Measurements from ENCODE around the gene SLC9A5. TPM values are rescaled to one million over a fixed set of nuclear protein-coding genes. Genes with fewer than 3 reads are reported as not detected.

Gene SLC9A5
- total and polyA plus RNA-seq, 2 experiments from 2014 or later: 4.5 to 5.4 TPM

DNA sequence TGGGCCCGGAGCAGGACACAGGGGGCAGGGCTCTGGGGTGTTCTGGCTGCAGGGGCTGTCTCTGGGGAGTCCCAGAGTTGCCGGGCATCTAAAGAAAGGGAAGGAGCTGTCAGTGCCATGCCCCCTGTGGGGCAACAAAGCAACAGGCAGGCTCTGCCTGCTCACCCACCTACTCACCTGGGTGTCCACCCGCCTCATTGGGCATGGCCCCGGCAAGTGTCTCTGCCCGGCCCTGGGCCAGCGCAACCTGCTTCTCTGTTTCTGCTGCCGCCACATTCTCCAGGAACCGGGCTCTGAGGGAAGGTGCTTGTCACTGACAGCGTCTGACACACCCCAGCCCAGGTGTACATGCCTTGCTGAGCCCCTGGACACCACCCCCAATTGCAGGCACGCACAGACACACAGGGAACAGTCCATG is 14.6 kb upstream of the SLC9A5 start:
- Histone ChIP-seq H4K20me1 (replicated peaks; ENCODE audit: insufficient read depth) (no peaks in the 10 kb centered on the region; the same call in 1 of the 2 replicates), H3K79me2 (replicated peaks; ENCODE audit: insufficient read depth) (no peaks in the 10 kb centered on the region), H3K36me3 (ENCODE audit: insufficient read depth) (peaks cover 6% of the 10 kb centered on the region; the same call in 1 of the 2 replicates), H3K4me1 (ENCODE audit: insufficient read depth) (no peaks in the 10 kb centered on the region), H3F3A (replicated peaks; ENCODE audit: low read depth) (0 out of 2 replicates have a peak, but pooled peaks cover 9% of the 10 kb centered on the region), H3K9me2 (ENCODE audit: insufficient read depth) (no peaks in the 10 kb centered on the region), H3K27ac (ENCODE audit: low read depth) (no peak overlapping the region), H2AFZ (no peak overlapping the region), H3K4me2 (no peak overlapping the region), H3K27me3 (ENCODE audit: insufficient read depth) (no peaks in the 10 kb centered on the region), H3K4me3 (no peak overlapping the region)
- H3K27ac Mint-ChIP-seq: peak overlapping the region; percentile 62; the same call in 1 of the 2 replicates
- peaks cover 13% of the 10 kb centered on the region; the same call in 2 of the 3 replicates for H3K4me1 Mint-ChIP-seq
- ATAC-seq: no peak
- no peaks in the 10 kb centered on the region; the same call in 2 of the 3 replicates for H3K9me3 Mint-ChIP-seq
- TF ChIP-seq STAT1 (IDR thresholded peaks at IDR 0.05; ENCODE audit: unreplicated experiment) (no peak), CREB1 (CRISPR knock-in tag; IDR thresholded peaks at IDR 0.05; ENCODE audit: low read depth) (no peak), POLR2AphosphoS5 (IDR thresholded peaks at IDR 0.05; ENCODE audit: low read depth) (no peak), EZH2 (IDR thresholded peaks at IDR 0.05; ENCODE audit: low read depth, unreplicated experiment) (no peak), EZH2phosphoT487 (IDR thresholded peaks at IDR 0.05; ENCODE audit: unreplicated experiment) (no peak), ZNF114 (CRISPR knock-in tag; IDR thresholded peaks at IDR 0.05) (no peak), JUNB (IDR thresholded peaks at IDR 0.05; ENCODE audit: unreplicated experiment) (no peak), ZNF331 (CRISPR knock-in tag; IDR thresholded peaks at IDR 0.05; ENCODE audit: low read depth) (no peak), NANOG (IDR thresholded peaks at IDR 0.05; ENCODE audit: borderline replicate concordance) (no peak)
- TF ChIP-seq, protein P1, sequence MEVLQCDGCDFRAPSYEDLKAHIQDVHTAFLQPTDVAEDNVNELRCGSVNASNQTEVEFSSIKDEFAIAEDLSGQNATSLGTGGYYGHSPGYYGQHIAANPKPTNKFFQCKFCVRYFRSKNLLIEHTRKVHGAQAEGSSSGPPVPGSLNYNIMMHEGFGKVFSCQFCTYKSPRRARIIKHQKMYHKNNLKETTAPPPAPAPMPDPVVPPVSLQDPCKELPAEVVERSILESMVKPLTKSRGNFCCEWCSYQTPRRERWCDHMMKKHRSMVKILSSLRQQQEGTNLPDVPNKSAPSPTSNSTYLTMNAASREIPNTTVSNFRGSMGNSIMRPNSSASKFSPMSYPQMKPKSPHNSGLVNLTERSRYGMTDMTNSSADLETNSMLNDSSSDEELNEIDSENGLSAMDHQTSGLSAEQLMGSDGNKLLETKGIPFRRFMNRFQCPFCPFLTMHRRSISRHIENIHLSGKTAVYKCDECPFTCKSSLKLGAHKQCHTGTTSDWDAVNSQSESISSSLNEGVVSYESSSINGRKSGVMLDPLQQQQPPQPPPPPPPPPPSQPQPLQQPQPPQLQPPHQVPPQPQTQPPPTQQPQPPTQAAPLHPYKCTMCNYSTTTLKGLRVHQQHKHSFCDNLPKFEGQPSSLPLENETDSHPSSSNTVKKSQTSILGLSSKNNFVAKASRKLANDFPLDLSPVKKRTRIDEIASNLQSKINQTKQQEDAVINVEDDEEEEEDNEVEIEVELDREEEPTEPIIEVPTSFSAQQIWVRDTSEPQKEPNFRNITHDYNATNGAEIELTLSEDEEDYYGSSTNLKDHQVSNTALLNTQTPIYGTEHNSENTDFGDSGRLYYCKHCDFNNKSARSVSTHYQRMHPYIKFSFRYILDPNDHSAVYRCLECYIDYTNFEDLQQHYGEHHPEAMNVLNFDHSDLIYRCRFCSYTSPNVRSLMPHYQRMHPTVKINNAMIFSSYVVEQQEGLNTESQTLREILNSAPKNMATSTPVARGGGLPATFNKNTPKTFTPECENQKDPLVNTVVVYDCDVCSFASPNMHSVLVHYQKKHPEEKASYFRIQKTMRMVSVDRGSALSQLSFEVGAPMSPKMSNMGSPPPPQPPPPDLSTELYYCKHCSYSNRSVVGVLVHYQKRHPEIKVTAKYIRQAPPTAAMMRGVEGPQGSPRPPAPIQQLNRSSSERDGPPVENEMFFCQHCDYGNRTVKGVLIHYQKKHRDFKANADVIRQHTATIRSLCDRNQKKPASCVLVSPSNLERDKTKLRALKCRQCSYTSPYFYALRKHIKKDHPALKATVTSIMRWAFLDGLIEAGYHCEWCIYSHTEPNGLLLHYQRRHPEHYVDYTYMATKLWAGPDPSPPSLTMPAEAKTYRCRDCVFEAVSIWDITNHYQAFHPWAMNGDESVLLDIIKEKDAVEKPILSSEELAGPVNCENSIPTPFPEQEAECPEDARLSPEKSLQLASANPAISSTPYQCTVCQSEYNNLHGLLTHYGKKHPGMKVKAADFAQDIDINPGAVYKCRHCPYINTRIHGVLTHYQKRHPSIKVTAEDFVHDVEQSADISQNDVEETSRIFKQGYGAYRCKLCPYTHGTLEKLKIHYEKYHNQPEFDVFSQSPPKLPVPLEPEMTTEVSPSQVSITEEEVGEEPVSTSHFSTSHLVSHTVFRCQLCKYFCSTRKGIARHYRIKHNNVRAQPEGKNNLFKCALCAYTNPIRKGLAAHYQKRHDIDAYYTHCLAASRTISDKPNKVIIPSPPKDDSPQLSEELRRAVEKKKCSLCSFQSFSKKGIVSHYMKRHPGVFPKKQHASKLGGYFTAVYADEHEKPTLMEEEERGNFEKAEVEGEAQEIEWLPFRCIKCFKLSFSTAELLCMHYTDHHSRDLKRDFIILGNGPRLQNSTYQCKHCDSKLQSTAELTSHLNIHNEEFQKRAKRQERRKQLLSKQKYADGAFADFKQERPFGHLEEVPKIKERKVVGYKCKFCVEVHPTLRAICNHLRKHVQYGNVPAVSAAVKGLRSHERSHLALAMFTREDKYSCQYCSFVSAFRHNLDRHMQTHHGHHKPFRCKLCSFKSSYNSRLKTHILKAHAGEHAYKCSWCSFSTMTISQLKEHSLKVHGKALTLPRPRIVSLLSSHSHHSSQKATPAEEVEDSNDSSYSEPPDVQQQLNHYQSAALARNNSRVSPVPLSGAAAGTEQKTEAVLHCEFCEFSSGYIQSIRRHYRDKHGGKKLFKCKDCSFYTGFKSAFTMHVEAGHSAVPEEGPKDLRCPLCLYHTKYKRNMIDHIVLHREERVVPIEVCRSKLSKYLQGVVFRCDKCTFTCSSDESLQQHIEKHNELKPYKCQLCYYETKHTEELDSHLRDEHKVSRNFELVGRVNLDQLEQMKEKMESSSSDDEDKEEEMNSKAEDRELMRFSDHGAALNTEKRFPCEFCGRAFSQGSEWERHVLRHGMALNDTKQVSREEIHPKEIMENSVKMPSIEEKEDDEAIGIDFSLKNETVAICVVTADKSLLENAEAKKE (CRISPR knock-in tag; IDR thresholded peaks at IDR 0.05): no peak
- TF ChIP-seq, protein P2, sequence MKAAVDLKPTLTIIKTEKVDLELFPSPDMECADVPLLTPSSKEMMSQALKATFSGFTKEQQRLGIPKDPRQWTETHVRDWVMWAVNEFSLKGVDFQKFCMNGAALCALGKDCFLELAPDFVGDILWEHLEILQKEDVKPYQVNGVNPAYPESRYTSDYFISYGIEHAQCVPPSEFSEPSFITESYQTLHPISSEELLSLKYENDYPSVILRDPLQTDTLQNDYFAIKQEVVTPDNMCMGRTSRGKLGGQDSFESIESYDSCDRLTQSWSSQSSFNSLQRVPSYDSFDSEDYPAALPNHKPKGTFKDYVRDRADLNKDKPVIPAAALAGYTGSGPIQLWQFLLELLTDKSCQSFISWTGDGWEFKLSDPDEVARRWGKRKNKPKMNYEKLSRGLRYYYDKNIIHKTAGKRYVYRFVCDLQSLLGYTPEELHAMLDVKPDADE (IDR thresholded peaks at IDR 0.05): no peak
- TF ChIP-seq, protein P3, sequence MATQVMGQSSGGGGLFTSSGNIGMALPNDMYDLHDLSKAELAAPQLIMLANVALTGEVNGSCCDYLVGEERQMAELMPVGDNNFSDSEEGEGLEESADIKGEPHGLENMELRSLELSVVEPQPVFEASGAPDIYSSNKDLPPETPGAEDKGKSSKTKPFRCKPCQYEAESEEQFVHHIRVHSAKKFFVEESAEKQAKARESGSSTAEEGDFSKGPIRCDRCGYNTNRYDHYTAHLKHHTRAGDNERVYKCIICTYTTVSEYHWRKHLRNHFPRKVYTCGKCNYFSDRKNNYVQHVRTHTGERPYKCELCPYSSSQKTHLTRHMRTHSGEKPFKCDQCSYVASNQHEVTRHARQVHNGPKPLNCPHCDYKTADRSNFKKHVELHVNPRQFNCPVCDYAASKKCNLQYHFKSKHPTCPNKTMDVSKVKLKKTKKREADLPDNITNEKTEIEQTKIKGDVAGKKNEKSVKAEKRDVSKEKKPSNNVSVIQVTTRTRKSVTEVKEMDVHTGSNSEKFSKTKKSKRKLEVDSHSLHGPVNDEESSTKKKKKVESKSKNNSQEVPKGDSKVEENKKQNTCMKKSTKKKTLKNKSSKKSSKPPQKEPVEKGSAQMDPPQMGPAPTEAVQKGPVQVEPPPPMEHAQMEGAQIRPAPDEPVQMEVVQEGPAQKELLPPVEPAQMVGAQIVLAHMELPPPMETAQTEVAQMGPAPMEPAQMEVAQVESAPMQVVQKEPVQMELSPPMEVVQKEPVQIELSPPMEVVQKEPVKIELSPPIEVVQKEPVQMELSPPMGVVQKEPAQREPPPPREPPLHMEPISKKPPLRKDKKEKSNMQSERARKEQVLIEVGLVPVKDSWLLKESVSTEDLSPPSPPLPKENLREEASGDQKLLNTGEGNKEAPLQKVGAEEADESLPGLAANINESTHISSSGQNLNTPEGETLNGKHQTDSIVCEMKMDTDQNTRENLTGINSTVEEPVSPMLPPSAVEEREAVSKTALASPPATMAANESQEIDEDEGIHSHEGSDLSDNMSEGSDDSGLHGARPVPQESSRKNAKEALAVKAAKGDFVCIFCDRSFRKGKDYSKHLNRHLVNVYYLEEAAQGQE (IDR thresholded peaks at IDR 0.05; ENCODE audit: unreplicated experiment): no peak
- TF ChIP-seq, protein P4, sequence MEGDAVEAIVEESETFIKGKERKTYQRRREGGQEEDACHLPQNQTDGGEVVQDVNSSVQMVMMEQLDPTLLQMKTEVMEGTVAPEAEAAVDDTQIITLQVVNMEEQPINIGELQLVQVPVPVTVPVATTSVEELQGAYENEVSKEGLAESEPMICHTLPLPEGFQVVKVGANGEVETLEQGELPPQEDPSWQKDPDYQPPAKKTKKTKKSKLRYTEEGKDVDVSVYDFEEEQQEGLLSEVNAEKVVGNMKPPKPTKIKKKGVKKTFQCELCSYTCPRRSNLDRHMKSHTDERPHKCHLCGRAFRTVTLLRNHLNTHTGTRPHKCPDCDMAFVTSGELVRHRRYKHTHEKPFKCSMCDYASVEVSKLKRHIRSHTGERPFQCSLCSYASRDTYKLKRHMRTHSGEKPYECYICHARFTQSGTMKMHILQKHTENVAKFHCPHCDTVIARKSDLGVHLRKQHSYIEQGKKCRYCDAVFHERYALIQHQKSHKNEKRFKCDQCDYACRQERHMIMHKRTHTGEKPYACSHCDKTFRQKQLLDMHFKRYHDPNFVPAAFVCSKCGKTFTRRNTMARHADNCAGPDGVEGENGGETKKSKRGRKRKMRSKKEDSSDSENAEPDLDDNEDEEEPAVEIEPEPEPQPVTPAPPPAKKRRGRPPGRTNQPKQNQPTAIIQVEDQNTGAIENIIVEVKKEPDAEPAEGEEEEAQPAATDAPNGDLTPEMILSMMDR (conservative IDR thresholded peaks at IDR 0.05; ENCODE audit: low read depth in 2 of 2): no peak
- peaks cover 70% of the 10 kb centered on the region for H3K36me3 Mint-ChIP-seq (ENCODE audit: low read depth)
- H3K4me3 Mint-ChIP-seq: no peak overlapping the region
- peaks cover 8% of the 10 kb centered on the region for H3K27me3 Mint-ChIP-seq (ENCODE audit: insufficient read depth, low read depth, poor library complexity)
- DNase-seq (ENCODE audit: low spot score): no peak
